IPS DF 19.7 (cell line): Measurements from ENCODE around the gene MIOS.
"Not testable (repeated sequence)": the region's sequence is repeated elsewhere in the genome, so short reads cannot be mapped to it uniquely, and the experiment has no call there.

Source experiments
- DNase-seq: peaks from one replicate; pipeline ENCODE4 v3.0.0-alpha.2; 2013; ENCODE audit warnings: low read depth, low spot score

MIOS gene

GRCh38 chr7:7647495-7648036, 80.9 kb downstream of the MIOS start:
- DNase-seq = no peak

GRCh38 chr7:7650682-7651206, 84.1 kb downstream of the MIOS start:
- DNase-seq = no peak

GRCh38 chr7:7651479-7651878, 84.8 kb downstream of the MIOS start:
- DNase-seq = no peak

- no peak for DNase-seq
Measured at GRCh38 chr7:7652798-7653540, 86.3 kb downstream of the MIOS start.

GRCh38 chr7:7653593-7654187, 87.0 kb downstream of the MIOS start:
- peak; percentile 57 for DNase-seq

- no peak for DNase-seq
Measured at GRCh38 chr7:7654964-7655715, 88.5 kb downstream of the MIOS start.

GRCh38 chr7:7656459-7656858, 89.8 kb downstream of the MIOS start:
- DNase-seq = not testable (repeated sequence)
